Liver (tissue), 9 donors: ENCODE measurements around the gene OR1E2. TPM values are rescaled to one million over a fixed set of nuclear protein-coding genes. Genes with fewer than 3 reads are reported as not detected.

Experiments used
- DNase-seq: peaks from one replicate; pipeline ENCODE4 v3.0.0-alpha.2; 2017; ENCODE audit warnings: low spot score
- H3K27ac ChIP-seq, 2 donors: one replicate each; pipeline ENCODE4 v1.7.0; 2013; ENCODE audit warnings: inconsistent platforms in 2 of 2, low read length in 2 of 2, control low read depth in 1 of 2, low read depth in 1 of 2, mild to moderate bottlenecking in 1 of 2
- H3K27me3 ChIP-seq, 4 donors: one replicate each; pipeline versions ENCODE4 v1.6.1 to v1.7.0; 2013; ENCODE audit warnings: low read length in 3 of 4, inconsistent platforms in 1 of 4, mild to moderate bottlenecking in 1 of 4, moderate library complexity in 1 of 4; ENCODE audit not compliant: control insufficient read depth in 4 of 4, insufficient read depth in 4 of 4
- H3K36me3 ChIP-seq, 4 donors: one replicate each; pipeline versions ENCODE4 v1.6.1 to v1.7.0; 2013; ENCODE audit warnings: low read length in 3 of 4, mild to moderate bottlenecking in 3 of 4, low read depth in 1 of 4, moderate library complexity in 1 of 4; ENCODE audit not compliant: control insufficient read depth in 4 of 4, insufficient read depth in 3 of 4
- H3K4me1 ChIP-seq, 4 donors: one replicate each; pipeline versions ENCODE4 v1.6.1 to v1.7.0; 2013; ENCODE audit warnings: low read length in 3 of 4, mild to moderate bottlenecking in 3 of 4, moderate library complexity in 1 of 4; ENCODE audit not compliant: control insufficient read depth in 4 of 4, insufficient read depth in 4 of 4
- H3K4me3 ChIP-seq, 3 donors: one replicate each; pipeline versions ENCODE4 v1.6.1 to v1.7.0; 2013; ENCODE audit warnings: low read length in 3 of 3, control low read depth in 1 of 3, low read depth in 1 of 3, mild to moderate bottlenecking in 1 of 3
- H3K9ac ChIP-seq, 2 donors: one replicate each; pipeline ENCODE4 v1.7.0; 2013; ENCODE audit warnings: low read length in 2 of 2, mild to moderate bottlenecking in 2 of 2, moderate library complexity in 2 of 2, control low read depth in 1 of 2, low read depth in 1 of 2
- H3K9me3 ChIP-seq, 4 donors: one replicate each; pipeline versions ENCODE4 v1.6.1 to v1.7.0; 2013; ENCODE audit warnings: low read length in 3 of 4; ENCODE audit not compliant: control insufficient read depth in 4 of 4
- ATF3 ChIP-seq: IDR thresholded peaks from 2 replicates; pipeline ENCODE4 v1.6.1; 2016; ENCODE audit warnings: antibody characterized with exemption
- EGR1 ChIP-seq, 2 donors: IDR thresholded peaks; 2 replicates each; pipeline ENCODE4 v1.6.1; 2016 to 2018; ENCODE audit warnings: antibody characterized with exemption in 2 of 2, low read depth in 2 of 2
- FOXA1 ChIP-seq: IDR thresholded peaks from 2 replicates; pipeline ENCODE4 v1.6.1; 2016; ENCODE audit warnings: antibody characterized with exemption
- HNF4A ChIP-seq, 2 donors: conservative IDR thresholded peaks; 2 replicates each; pipeline ENCODE4 v1.6.1; 2016; ENCODE audit warnings: antibody characterized with exemption in 2 of 2, mild to moderate bottlenecking in 2 of 2
- HNF4G ChIP-seq: IDR thresholded peaks from 2 replicates; pipeline ENCODE4 v1.6.1; 2016; ENCODE audit warnings: antibody characterized with exemption
- JUND ChIP-seq, 2 donors: IDR thresholded peaks; 2 replicates each; pipeline ENCODE4 v1.6.1; 2016; ENCODE audit warnings: antibody characterized with exemption in 2 of 2
- NR2F2 ChIP-seq: IDR thresholded peaks from 2 replicates; pipeline ENCODE4 v1.6.1; 2016; ENCODE audit warnings: antibody characterized with exemption
- RAD21 ChIP-seq, 2 donors: IDR thresholded peaks; 2 replicates each; pipeline ENCODE4 v1.6.1; 2016; ENCODE audit warnings: antibody characterized with exemption in 2 of 2, mild to moderate bottlenecking in 2 of 2
- RXRA ChIP-seq, 2 donors: IDR thresholded peaks; 2 replicates each; pipeline ENCODE4 v1.6.1; 2017 to 2018; ENCODE audit warnings: antibody characterized with exemption in 2 of 2, mild to moderate bottlenecking in 1 of 2
- SP1 ChIP-seq: IDR thresholded peaks from 2 replicates; pipeline ENCODE4 v1.6.1; 2018; ENCODE audit warnings: antibody characterized with exemption, mild to moderate bottlenecking
- TAF1 ChIP-seq: conservative IDR thresholded peaks from 2 replicates; pipeline ENCODE4 v1.6.1; 2016; ENCODE audit warnings: antibody characterized with exemption, mild to moderate bottlenecking
- YY1 ChIP-seq: IDR thresholded peaks from 2 replicates; pipeline ENCODE4 v1.6.1; 2016; ENCODE audit warnings: antibody characterized with exemption, mild to moderate bottlenecking
- ZBTB33 ChIP-seq: IDR thresholded peaks from 2 replicates; pipeline ENCODE4 v1.6.1; 2016; ENCODE audit warnings: antibody characterized with exemption
- WGBS: extraction: QIAGEN DNeasy Blood & Tissue Kit; methylation state at CpG from one replicate; pipeline ENCODE4 v1.1.7; 2013; 5-methylcytosine and 5-hydroxymethylcytosine counted together
- polyA plus RNA-seq, 2 donors: library from polyadenylated mRNA; stranded (reverse) in 1 of 2; unstranded in 1 of 2; fragments of 200-250 nt in 1 of 2; fragments of >200 nt in 1 of 2; fragmentation: Nextera tagmentation in 1 of 2; extraction: Ambion mirVana in 1 of 2; gene quantifications; one replicate each; pipeline versions ENCODE4 v1.2.1 to v1.2.3, GENCODE V29; 2013 to 2015
- total RNA-seq, 2 donors: library from RNA; depleted of rRNA; stranded (reverse); fragments of >200 nt; gene quantifications; one replicate each; pipeline ENCODE4 v1.2.3, GENCODE V29; 2014
- TF ChIP-seq, protein P1 (sequence below): IDR thresholded peaks from 2 replicates; pipeline ENCODE4 v1.6.1; 2016; ENCODE audit warnings: antibody characterized with exemption
- TF ChIP-seq, protein P2 (sequence below): fragments of 150-350 bp; IDR thresholded peaks from 2 replicates; pipeline ENCODE4 v1.5.1; 2017; ENCODE audit warnings: improper control_type of control experiment, low read depth, low read length; ENCODE audit not compliant: missing input control
- TF ChIP-seq, protein P3 (sequence below): IDR thresholded peaks from 2 replicates; pipeline ENCODE4 v1.6.1; 2016; ENCODE audit warnings: antibody characterized with exemption, mild to moderate bottlenecking
- donor health status: healthy.
- donor health status: healthy.
- donor health status: healthy.
- donor health status: healthy.
- donor health status: healthy.

Gene OR1E2
- total and polyA plus RNA-seq, 4 donors = 0.08 TPM; not detected in 3

- TF ChIP-seq HNF4G (no peak), ZBTB33 (no peak), TAF1 (no peak), FOXA1 (no peak), HNF4A (conservative IDR thresholded peaks at IDR 0.05) (no peak), RAD21 (IDR thresholded peaks at IDR 0.05) (no peak), EGR1 (IDR thresholded peaks at IDR 0.05; ENCODE audit: low read depth in 2 of 2) (no peak), YY1 (no peak)
- H3K36me3 ChIP-seq = no peaks in the 10 kb centered on the region
- H3K4me3 ChIP-seq = no peak overlapping the region
- no peak for DNase-seq
- H3K9me3 ChIP-seq = no peaks in the 10 kb centered on the region
- no peak overlapping the region for H3K9ac ChIP-seq
- no peak overlapping the region for H3K27ac ChIP-seq
- no peaks in the 10 kb centered on the region for H3K27me3 ChIP-seq
- peaks cover 0 to 3% (median 0%) of the 10 kb centered on the region in 4 donors for H3K4me1 ChIP-seq
- WGBS = 65% methylated on average over 2 of the region's 2 CpGs
Observed at GRCh38 chr17:3448059-3448665, 14.5 kb upstream of the OR1E2 start.

DNA sequence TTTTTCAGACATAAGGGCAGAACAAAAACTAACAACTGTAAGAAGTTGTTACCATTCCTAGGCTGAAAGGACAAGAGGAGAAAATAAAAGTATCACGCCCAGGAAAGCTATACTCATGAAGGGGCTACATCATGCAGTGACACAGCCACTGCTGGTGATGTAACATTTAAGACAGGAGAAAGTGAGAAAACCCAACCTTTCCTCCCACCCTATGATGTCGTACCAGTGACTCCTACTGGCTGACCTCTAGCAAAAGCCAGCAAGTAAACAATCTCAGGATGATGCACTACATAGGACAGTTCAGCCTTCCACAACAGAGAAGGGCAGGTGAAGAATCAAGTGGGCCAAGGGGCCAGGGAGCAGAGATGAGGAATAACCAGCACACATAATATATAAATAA is 14.0 kb upstream of the OR1E2 start:
- no peak overlapping the region for H3K9ac ChIP-seq
- H3K4me3 ChIP-seq = no peak overlapping the region
- no peaks in the 10 kb centered on the region for H3K36me3 ChIP-seq
- no peaks in the 10 kb centered on the region for H3K9me3 ChIP-seq
- no peak for DNase-seq
- TF ChIP-seq RAD21 (IDR thresholded peaks at IDR 0.05) = peak; percentile 10
- TF ChIP-seq, protein P1, sequence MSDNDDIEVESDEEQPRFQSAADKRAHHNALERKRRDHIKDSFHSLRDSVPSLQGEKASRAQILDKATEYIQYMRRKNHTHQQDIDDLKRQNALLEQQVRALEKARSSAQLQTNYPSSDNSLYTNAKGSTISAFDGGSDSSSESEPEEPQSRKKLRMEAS = no peak
- H3K27ac ChIP-seq = no peak overlapping the region
- no peaks in the 10 kb centered on the region for H3K27me3 ChIP-seq
- 65% methylated on average over 2 of the region's 2 CpGs for WGBS
- peaks cover 0 to 3% (median 0%) of the 10 kb centered on the region in 4 donors for H3K4me1 ChIP-seq

- Histone ChIP-seq H3K36me3 (no peaks in the 10 kb centered on the region), H3K4me1 (no peaks in the 10 kb centered on the region), H3K9me3 (no peaks in the 10 kb centered on the region), H3K9ac (no peak overlapping the region), H3K27ac (no peak overlapping the region), H3K27me3 (no peaks in the 10 kb centered on the region), H3K4me3 (no peak overlapping the region)
- no peak for DNase-seq
- 78% methylated on average over 2 of the region's 2 CpGs for WGBS
- TF ChIP-seq ATF3 = no peak
- TF ChIP-seq, protein P2, sequence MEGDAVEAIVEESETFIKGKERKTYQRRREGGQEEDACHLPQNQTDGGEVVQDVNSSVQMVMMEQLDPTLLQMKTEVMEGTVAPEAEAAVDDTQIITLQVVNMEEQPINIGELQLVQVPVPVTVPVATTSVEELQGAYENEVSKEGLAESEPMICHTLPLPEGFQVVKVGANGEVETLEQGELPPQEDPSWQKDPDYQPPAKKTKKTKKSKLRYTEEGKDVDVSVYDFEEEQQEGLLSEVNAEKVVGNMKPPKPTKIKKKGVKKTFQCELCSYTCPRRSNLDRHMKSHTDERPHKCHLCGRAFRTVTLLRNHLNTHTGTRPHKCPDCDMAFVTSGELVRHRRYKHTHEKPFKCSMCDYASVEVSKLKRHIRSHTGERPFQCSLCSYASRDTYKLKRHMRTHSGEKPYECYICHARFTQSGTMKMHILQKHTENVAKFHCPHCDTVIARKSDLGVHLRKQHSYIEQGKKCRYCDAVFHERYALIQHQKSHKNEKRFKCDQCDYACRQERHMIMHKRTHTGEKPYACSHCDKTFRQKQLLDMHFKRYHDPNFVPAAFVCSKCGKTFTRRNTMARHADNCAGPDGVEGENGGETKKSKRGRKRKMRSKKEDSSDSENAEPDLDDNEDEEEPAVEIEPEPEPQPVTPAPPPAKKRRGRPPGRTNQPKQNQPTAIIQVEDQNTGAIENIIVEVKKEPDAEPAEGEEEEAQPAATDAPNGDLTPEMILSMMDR = no peak
- no peak for TF ChIP-seq NR2F2
- no peak for TF ChIP-seq ZBTB33
- TF ChIP-seq RAD21 (IDR thresholded peaks at IDR 0.05) = no peak
- TF ChIP-seq HNF4A (conservative IDR thresholded peaks at IDR 0.05) = no peak
- no peak for TF ChIP-seq SP1
- no peak for TF ChIP-seq EGR1 (IDR thresholded peaks at IDR 0.05; ENCODE audit: low read depth in 2 of 2)
- no peak for TF ChIP-seq HNF4G
- no peak for TF ChIP-seq TAF1
- TF ChIP-seq, protein P1 = no peak
- no peak for TF ChIP-seq JUND (IDR thresholded peaks at IDR 0.05)
- no peak for TF ChIP-seq RXRA (IDR thresholded peaks at IDR 0.05)
- no peak for TF ChIP-seq FOXA1
- TF ChIP-seq, protein P3, sequence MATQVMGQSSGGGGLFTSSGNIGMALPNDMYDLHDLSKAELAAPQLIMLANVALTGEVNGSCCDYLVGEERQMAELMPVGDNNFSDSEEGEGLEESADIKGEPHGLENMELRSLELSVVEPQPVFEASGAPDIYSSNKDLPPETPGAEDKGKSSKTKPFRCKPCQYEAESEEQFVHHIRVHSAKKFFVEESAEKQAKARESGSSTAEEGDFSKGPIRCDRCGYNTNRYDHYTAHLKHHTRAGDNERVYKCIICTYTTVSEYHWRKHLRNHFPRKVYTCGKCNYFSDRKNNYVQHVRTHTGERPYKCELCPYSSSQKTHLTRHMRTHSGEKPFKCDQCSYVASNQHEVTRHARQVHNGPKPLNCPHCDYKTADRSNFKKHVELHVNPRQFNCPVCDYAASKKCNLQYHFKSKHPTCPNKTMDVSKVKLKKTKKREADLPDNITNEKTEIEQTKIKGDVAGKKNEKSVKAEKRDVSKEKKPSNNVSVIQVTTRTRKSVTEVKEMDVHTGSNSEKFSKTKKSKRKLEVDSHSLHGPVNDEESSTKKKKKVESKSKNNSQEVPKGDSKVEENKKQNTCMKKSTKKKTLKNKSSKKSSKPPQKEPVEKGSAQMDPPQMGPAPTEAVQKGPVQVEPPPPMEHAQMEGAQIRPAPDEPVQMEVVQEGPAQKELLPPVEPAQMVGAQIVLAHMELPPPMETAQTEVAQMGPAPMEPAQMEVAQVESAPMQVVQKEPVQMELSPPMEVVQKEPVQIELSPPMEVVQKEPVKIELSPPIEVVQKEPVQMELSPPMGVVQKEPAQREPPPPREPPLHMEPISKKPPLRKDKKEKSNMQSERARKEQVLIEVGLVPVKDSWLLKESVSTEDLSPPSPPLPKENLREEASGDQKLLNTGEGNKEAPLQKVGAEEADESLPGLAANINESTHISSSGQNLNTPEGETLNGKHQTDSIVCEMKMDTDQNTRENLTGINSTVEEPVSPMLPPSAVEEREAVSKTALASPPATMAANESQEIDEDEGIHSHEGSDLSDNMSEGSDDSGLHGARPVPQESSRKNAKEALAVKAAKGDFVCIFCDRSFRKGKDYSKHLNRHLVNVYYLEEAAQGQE = no peak
Observed at GRCh38 chr17:3440451-3440850, 6.8 kb upstream of the OR1E2 start.
